GM19328 (cell line): ENCODE data around the gene MTA1.

Experiments
- ATAC-seq: cut with Tn5 transposase; IDR thresholded peaks from one replicate; pipeline ENCODE4 v1.9.1; 2021; ENCODE audit warnings: mild to moderate bottlenecking, moderate library complexity; ENCODE audit not compliant: unreplicated experiment

MTA1 gene

GRCh38 chr14:105386581-105387529, 32.8 kb upstream of the MTA1 start:
- ATAC-seq, result no peak

- no peak for ATAC-seq
Measured at GRCh38 chr14:105387530-105387922, 32.1 kb upstream of the MTA1 start.

GRCh38 chr14:105388110-105388951, 31.3 kb upstream of the MTA1 start:
- no peak for ATAC-seq

GRCh38 chr14:105388976-105389375, 30.7 kb upstream of the MTA1 start:
- no peak for ATAC-seq

- no peak for ATAC-seq
Measured at GRCh38 chr14:105389534-105389933, 30.1 kb upstream of the MTA1 start.

GRCh38 chr14:105389976-105390848, 29.4 kb upstream of the MTA1 start:
- no peak for ATAC-seq

- no peak for ATAC-seq
Measured at GRCh38 chr14:105390849-105391500, 28.7 kb upstream of the MTA1 start.

GRCh38 chr14:105391541-105391940, 28.1 kb upstream of the MTA1 start:
- ATAC-seq, result no peak

- no peak for ATAC-seq
Measured at GRCh38 chr14:105392131-105393090, 27.2 kb upstream of the MTA1 start.

- ATAC-seq, result no peak
Measured at GRCh38 chr14:105393151-105393550, 26.5 kb upstream of the MTA1 start.

GRCh38 chr14:105394714-105395537, 24.7 kb upstream of the MTA1 start:
- ATAC-seq, result no peak

- ATAC-seq, result no peak
Measured at GRCh38 chr14:105395538-105395854, 24.1 kb upstream of the MTA1 start.

GRCh38 chr14:105397350-105397931, 22.2 kb upstream of the MTA1 start:
- ATAC-seq, result no peak

GRCh38 chr14:105398044-105398725, 21.4 kb upstream of the MTA1 start, which contains the start of gene TEX22:
Gene TEX22, plus strand, starts transcription at chr14:105398538. Its CDS starts 803 bp downstream, at chr14:105399341.
- ATAC-seq, result peak; percentile 71

GRCh38 chr14:105398726-105399465, 20.7 kb upstream of the MTA1 start:
- peak; percentile 27 for ATAC-seq

GRCh38 chr14:105399466-105399775, 20.2 kb upstream of the MTA1 start:
- ATAC-seq, result no peak

GRCh38 chr14:105400016-105400415, 19.6 kb upstream of the MTA1 start:
- no peak for ATAC-seq
